Measurements from ENCODE around the gene DLG2. TPM values are rescaled to one million over a fixed set of nuclear protein-coding genes. Genes with fewer than 3 reads are reported as not detected.

DLG2 gene
- polyA plus RNA-seq, 3 donors = 0.24 to 0.39 TPM; not detected in 1

- H3K36me3 Mint-ChIP-seq = no peaks in the 10 kb centered on the region
- no CpG with 5 or more reads among the region's 3 CpGs for WGBS (ENCODE audit: insufficient coverage)
- Histone ChIP-seq H2AFZ (ENCODE audit: insufficient read depth, low read depth, low read length, poor library complexity, severe bottlenecking) (no peak overlapping the region), H3K4me1 (ENCODE audit: control insufficient read depth in 1 of 2, insufficient read depth in 2 of 2, low read length in 2 of 2) (no peaks in the 10 kb centered on the region), H3K27me3 (ENCODE audit: control insufficient read depth in 2 of 2, insufficient read depth in 2 of 2, low read length in 2 of 2) (no peaks in the 10 kb centered on the region), H3K36me3 (replicated peaks in 1 of 2; ENCODE audit: control insufficient read depth in 1 of 2, insufficient read depth in 2 of 2, low read length in 2 of 2) (no peaks in the 10 kb centered on the region), H3K4me3 (replicated peaks in 1 of 3; ENCODE audit: low read depth in 2 of 3, low read length in 3 of 3) (no peak overlapping the region), H3K9ac (ENCODE audit: insufficient read depth, low read length, poor library complexity, severe bottlenecking) (no peak overlapping the region), H3K27ac (ENCODE audit: low read depth in 1 of 2, low read length in 2 of 2) (no peak overlapping the region), H4K20me1 (ENCODE audit: insufficient read depth, low read length) (no peaks in the 10 kb centered on the region), H3K4me2 (replicated peaks; ENCODE audit: extremely low read depth, low read length, poor library complexity, severe bottlenecking) (no peak overlapping the region), H3K79me2 (ENCODE audit: insufficient read depth, low read length) (no peaks in the 10 kb centered on the region), H3K9me3 (replicated peaks in 1 of 2; ENCODE audit: control insufficient read depth in 1 of 2, insufficient read depth in 1 of 2, low read length in 2 of 2) (peaks cover 0 to 3% of the 10 kb centered on the region in 2 donors)
- H3K4me1 Mint-ChIP-seq = no peaks in the 10 kb centered on the region
- peaks cover 0 to 6% (median 2%) of the 10 kb centered on the region in 7 donors for H3K9me3 Mint-ChIP-seq
- no peak for DNase-seq
- TF ChIP-seq CTCF (IDR thresholded peaks at IDR 0.05) = no peak
- no peak overlapping the region for H3K4me3 Mint-ChIP-seq
- H3K27me3 Mint-ChIP-seq (ENCODE audit: low read depth in 3 of 3) = peaks cover 0 to 4% (median 0%) of the 10 kb centered on the region in 3 donors
- H3K27ac Mint-ChIP-seq = no peak overlapping the region
- intact Hi-C loops (cut with micrococcal nuclease) = no loop called here
Measured at GRCh38 chr11:84581083-84581482, 1046.1 kb downstream of the DLG2 start.

GRCh38 chr11:84580428-84580827, 1046.7 kb downstream of the DLG2 start:
- no peak overlapping the region for H3K9ac ChIP-seq (ENCODE audit: insufficient read depth, low read length, poor library complexity, severe bottlenecking)
- no peak overlapping the region for H3K4me2 ChIP-seq (replicated peaks; ENCODE audit: extremely low read depth, low read length, poor library complexity, severe bottlenecking)
- Mint-ChIP-seq H3K27me3 (ENCODE audit: low read depth in 3 of 3) (peaks cover 0 to 4% (median 0%) of the 10 kb centered on the region in 3 donors), H3K4me3 (no peak overlapping the region), H3K27ac (no peak overlapping the region), H3K9me3 (peaks cover 0 to 6% (median 2%) of the 10 kb centered on the region in 7 donors), H3K4me1 (no peaks in the 10 kb centered on the region), H3K36me3 (no peaks in the 10 kb centered on the region)
- 80% methylated on average over 3 of the region's 6 CpGs for WGBS (ENCODE audit: insufficient coverage)
- H2AFZ ChIP-seq (ENCODE audit: insufficient read depth, low read depth, low read length, poor library complexity, severe bottlenecking) = no peak overlapping the region
- H3K27ac ChIP-seq (ENCODE audit: low read depth in 1 of 2, low read length in 2 of 2) = no peak overlapping the region
- H3K9me3 ChIP-seq (replicated peaks in 1 of 2; ENCODE audit: control insufficient read depth in 1 of 2, insufficient read depth in 1 of 2, low read length in 2 of 2) = peaks cover 0 to 3% of the 10 kb centered on the region in 2 donors
- no peaks in the 10 kb centered on the region for H3K36me3 ChIP-seq (replicated peaks in 1 of 2; ENCODE audit: control insufficient read depth in 1 of 2, insufficient read depth in 2 of 2, low read length in 2 of 2)
- intact Hi-C loops (cut with micrococcal nuclease) = no loop called here
- no peaks in the 10 kb centered on the region for H3K27me3 ChIP-seq (ENCODE audit: control insufficient read depth in 2 of 2, insufficient read depth in 2 of 2, low read length in 2 of 2)
- H3K4me1 ChIP-seq (ENCODE audit: control insufficient read depth in 1 of 2, insufficient read depth in 2 of 2, low read length in 2 of 2) = no peaks in the 10 kb centered on the region
- H3K79me2 ChIP-seq (ENCODE audit: insufficient read depth, low read length) = no peaks in the 10 kb centered on the region
- H3K4me3 ChIP-seq (replicated peaks in 1 of 3; ENCODE audit: low read depth in 2 of 3, low read length in 3 of 3) = no peak overlapping the region
- no peaks in the 10 kb centered on the region for H4K20me1 ChIP-seq (ENCODE audit: insufficient read depth, low read length)
- no peak for DNase-seq
- no peak for TF ChIP-seq CTCF (IDR thresholded peaks at IDR 0.05)

Data from CD14-positive monocyte (primary cell).